Inferior parietal cortex (tissue), 1 donor: Measurements from ENCODE around the gene COPS9.
A peak's percentile ranks its signal among the peaks of the same experiment; 100 is the strongest.

Experiments used
- DNase-seq: peaks from one replicate; pipeline ENCODE4 v3.0.0-alpha.2; 2016; ENCODE audit errors: extremely low spot score

Gene COPS9

DNA sequence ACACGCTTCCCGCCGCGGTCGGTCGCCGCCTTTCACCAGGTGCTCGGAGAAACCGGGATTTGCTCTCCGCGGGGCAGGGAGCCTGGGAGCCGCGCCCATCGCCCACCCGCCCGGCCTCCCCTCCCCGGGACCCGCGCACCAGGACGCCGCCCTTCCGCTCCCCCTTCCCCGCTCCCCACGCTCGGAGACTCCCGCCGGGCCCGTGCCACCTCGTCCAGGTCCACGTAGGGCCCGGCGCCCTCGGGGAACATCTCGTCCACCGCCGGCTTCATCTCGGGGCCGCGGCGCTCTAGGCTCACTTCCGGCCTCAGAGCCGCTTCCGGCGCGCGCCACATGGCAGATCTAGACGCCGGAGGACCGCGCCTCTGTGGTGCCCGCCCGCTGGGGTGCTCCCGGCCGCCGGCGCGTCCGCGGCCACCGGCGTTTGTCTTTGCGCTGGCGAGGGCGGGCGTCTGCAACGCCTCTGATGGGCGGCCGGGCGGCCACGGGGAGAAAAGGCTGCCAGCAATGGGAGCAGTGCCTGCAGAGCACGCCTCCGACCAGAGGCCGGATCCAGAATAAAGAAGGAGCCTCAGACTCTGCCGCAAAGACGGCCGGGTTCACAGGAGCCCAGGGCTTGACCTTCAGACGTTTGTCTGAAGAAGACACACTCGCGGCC is at the start of gene COPS9:
Gene COPS9, minus strand, starts transcription at position 293 of the 658 bp plus-strand sequence. Its CDS starts 21 bp downstream, at position 272.
- DNase-seq: peak; percentile 83

DNA sequence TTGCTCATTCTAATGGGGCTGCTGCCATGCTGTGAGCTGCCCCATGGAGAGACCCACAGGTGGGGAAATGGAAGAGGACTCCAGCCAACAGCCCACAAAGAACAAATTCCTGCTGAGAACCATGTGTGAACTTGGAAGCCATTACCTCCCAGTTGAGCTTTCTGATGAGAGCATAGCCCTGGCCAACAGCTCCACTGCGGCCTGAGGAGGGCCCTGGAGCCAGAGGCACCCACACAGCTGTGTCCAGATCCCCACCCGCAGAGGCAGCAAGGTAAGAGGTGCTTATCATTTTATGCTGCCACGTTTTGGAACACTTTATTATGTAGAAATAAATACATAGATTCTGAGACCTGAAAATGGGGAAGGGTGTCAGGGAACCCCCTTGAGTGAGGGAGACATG is 48.6 kb upstream of the COPS9 start:
- DNase-seq: no peak

DNA sequence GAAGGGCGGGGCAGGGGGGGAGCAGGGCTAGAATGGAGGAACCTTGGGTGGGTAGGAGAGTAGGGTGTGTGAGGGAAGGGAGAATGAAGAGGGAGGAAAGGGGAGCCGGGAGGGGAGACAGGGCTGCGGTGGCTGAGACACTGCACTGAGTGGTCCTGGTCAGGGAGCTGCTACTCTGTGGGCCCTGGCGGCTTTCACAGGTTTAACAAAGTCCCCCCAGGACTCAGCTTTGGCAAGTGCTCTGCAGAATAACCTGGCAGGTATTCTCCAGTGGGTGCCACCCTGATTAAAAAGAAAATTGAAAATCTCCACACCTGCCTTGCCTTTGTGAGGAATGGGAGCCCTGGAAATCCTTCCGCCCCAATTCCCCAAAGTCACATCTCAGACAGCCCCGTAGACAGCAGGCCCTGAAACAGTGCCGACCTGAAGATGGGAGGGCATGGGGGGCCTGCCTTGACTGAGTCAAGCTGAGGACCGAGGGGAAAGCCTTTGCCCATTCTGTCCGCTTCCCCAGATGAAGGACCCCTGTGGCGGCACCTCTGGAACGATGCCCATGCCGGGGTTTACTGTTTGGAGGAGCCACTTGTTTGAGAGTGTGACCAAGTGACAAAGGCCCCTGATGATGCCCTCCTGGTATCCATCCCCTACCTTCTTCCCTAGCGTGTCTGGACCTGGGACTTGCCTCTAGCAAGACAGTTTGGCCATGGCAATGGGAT is 47.9 kb upstream of the COPS9 start:
- DNase-seq: no peak

DNA sequence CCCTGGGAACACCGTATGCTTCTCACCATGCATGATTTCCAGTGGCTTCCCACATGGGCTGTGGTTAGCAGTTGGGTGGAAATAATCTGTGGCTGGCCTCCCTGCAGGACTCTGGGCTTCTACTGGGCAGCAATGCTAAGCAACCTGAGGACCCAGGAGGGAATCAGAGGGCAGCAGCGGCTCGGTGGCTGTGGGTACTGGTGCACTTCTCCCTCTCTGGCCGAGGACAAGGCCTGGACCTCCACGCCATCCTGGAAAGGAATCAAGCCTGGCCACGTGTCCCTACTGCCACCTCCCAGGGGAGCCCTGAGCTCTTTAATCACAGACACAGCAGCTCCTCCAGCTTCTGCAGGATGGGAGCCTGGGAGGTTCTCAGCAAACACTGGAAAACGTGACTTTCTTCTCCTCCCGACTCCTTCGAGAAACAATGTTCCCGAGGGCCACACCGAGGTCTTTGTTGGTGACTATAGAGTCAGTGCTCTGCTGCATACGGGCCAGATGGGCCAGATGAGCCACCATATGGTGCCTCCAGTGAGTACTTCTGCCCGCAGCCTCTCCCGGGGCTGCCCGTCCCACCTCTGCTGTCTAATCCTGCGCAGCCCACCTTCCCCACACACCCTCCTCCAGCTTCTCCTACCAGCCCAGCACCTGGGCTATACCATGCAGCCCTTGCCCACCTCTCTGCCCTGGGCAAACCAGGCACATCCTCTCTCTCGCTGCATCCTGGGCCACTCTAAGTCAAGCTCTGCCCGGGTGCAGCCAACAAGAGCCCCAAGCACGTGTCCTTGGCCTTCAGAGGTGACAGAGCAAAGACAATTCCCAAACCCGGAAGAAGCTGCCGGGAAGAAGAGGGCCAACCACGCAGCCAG is 47.1 kb upstream of the COPS9 start:
- no peak for DNase-seq

DNA sequence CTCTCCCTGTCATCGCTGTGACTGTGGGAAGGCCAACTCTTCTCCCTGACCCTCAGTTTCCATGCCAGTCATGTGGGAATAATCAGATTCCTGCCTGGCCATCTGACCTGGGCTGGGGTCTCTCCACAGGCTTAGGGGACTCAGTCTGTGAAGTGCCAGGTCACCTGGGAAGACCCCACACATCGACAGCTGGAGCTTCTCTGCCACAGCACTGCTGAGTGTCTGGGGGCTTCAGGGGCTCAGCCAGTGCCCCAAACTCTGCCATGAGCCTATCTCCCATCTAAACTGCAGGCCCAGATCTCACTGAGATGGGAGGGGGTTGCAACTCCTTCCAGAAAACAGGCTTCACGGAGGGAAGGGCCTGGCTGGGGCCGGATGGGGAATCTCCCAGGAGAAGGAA is 46.4 kb upstream of the COPS9 start:
- DNase-seq: no peak

DNA sequence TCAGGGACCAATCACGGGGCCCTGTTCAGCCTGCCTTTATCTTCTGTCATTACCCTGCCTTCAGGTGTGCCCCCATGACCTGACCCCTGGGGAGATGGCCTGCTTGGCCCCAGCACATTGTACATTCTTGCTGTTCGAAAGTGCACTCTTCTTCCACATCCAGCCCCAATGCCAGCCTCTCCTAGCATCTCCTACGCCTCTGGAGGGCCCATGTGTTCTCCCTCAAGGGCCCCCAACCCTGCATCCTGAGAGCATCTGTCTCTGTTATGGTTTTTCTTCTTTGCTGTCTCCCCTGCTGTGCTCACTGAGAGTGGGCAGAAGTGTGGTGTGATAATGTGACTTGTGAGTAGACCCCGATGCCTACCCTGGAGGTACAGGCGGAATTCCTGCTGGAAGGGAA is 45.9 kb upstream of the COPS9 start:
- DNase-seq: no peak

DNA sequence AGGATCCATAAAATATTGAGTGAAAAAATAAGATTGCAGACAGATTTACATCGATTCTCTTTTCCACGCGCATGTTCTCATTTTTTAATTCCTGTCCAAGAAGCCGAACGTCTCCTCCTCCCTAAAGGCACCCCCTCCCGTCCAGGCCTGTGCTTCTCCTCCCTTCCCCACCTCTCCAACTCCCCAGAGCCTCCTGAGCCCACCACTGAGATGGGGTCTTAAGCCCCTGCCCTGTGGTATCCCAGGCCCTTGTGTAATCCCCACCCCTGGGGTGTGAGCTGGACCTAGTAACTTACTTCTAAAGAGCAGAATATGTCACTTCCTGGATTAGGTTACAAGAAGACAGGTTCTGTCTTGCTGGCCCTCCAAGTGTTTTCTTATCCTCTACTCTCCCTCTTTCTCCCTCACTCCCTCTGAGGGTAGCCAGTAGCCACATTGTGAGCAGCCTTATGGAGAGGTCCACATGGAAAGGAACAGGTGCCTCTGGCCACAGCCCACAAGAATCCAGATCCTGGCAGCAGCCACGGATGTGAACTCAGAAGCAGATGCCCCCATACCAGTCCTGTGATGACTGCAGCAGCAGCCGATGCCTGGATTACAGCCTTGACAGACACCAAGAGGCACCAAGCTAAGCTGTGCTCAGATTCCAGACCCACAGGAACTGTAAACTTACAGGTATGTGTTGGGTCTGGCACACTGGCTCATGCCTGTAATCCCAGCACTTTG is 44.0 kb upstream of the COPS9 start:
- no peak for DNase-seq

DNA sequence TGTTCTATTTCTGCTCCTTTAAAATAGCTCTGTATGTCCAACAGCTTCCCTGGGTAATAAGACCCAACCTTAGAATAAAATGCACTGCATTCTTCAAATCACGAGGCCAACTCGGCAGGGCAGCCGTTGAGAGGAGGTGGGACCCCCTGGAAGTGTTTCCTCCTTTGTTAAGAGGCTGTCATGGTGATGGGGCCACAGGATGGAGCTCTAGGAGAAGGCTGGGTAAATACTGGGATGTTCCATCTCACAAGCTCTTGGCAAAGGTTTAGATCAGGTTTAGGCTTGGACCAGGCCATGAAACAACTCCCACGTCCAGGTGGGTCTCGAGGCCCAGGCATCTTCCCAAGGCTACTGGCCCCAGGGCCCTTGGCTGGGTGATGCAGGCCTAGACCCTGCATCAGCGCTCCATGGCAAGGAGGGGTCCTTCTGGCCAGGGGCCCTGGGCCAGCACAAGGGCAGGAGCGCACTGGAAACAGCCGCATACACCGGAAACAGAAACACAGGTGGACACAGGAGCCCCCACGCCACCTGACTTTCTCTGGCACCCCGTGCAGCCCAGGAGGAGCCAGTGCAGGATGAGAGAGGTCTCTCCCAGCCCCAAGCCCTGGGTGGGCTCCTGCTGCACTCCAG is 43.2 kb upstream of the COPS9 start:
- no peak for DNase-seq

DNA sequence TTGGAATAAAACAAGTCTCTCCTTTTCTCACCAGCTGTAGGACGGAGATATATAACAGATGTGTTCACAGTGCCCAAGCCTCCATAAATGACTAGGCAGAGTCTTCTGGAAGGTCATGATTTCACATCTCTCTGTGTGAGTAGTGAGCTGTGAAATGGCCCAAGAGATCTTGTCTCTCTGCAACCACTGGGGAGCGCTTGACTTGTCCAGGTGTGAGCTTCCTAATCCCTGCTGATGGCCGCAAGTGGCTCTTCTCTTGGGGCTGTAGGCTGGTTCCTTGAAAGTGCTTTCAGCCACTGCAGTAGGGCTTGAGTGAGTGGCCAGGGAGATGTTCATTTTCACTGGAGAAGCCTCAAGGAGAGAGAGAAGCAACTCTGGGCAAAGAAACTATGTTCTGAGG is 42.5 kb upstream of the COPS9 start:
- no peak for DNase-seq

DNA sequence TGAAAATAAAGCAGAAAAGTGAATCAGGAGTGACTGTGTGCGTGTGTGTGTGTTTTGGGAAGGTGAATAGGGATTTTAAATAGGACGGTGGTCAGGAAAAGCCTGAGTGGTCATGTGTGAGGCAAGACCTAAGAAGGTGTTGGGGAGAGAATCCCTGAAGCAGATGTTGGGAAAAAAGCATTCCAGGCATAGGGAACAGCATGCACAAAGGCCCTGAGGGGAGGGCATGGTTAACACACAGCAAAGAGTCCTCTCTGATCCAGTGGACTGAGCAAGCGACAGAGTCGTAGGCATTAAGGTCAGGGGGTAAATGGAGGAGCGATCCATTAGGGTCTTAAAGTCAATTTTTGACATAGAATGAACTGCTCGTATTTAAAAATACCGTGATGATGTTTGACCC is 38.4 kb upstream of the COPS9 start:
- no peak for DNase-seq

DNA sequence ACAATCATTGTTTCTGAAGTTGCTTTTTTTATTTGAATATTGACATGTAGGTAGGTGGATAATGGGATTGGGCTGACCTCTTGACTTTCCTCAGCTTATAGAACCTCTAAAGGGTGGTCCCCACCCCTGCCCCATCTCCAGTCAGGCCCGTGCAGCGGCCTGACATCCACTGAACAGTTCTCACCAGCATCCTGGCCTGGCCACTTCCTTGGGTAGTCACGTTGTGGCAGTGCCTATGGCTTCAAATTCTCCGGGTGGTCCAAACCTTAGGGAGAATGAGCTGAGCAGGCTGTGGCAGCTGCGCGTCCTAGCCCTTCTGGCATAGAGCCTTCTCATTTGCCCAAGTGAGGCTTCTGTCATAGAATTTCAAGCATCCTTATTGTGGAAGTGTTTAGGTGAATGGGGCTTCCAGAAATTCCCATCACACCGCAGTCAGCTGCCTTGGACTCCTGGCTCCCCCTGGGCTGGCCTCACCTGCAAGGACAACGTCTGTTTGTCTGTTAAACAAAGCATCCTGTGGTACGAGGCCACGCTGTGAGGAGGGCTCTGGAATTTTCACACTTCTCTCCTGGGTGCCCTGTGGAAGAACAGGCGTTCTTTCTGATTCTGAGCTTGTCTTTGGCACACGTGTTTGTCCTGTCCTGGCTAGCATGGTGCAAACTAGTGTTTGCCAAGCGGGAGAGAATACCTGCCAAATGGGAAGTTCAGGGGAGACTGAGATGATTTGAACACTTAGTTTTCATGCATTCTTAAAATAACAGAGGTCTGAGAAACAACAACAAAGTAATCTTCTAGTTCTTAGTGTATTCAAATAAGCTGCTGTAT is 36.2 kb upstream of the COPS9 start:
- DNase-seq: no peak

DNA sequence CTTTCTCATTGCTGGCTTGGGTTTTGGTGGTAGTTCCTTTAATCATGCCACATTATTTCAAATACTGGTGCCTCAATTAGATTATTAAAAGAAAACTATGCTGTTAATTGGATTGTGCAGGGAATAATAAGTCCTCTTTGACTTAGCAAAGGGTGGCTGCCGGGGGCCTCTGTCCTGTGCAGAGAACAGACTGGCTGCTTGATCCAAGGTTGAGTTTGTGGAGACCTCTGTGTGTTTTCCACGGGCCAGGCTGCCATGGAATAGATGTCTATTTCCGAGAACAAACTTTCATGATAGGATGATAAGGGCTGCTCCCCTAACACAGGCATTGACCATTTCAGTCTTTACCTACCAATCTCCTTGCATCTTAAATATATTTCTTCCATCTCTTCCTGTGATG is 34.8 kb upstream of the COPS9 start:
- no peak for DNase-seq

DNA sequence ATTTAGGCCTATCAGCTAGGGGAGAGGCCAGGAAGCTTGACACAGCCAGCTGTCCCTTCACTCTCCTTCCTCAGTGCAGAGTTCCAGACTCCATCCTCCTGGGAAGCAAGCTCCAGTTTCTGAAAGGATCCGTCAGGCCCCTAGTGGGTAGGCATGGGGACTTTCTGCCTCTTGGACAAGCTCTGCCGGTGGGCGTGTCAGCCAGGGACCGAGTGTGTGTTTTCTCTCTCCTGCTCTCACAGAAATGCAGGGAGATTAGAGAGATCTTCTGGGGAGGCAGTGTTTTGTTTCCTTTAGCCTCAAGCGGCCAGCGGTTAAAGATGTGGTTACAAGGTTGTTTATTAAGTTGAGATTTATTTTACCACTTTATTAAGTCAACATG is 34.2 kb upstream of the COPS9 start:
- no peak for DNase-seq

DNA sequence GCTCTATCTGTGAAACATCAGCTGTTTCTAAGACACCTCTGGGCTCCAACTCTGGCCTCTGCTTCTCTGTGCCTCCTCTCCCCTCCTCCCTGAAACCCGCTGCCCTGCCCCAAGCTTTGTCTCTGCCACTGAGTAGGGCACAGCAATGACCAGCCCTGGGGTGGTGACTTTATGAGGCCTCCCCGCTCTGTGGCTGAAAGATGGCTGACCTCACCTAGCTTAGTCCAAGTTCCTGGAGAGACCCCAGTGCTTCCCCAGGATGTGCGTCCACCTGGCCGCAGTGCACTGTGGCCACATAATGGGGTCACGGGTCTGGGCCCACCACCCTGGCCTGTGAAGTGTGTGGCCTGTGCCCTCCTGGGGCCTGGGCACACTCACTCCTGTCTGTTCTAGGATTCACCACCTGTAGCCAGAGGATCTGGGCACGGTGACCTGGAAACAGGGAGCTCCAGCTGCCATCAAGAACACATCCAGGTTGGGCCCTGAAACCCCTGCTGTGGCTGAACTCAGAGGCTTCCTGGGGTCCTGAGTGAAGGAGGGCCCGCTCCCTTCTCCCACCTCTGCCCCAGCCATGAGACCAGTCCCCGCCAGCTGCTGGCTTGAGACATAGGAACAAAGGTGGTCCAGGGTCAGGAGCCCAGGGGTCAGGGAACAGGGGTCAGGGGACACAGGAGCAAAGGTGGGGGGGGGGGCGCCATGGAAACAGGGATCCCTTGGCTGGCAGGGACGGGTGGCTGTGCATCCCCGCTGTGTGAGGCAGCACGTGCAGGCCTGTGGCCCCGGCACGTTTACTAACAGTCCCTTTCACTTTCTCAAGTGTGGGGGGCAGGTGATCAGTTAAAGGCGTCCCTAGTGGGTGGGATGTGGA is 33.6 kb upstream of the COPS9 start:
- no peak for DNase-seq

DNA sequence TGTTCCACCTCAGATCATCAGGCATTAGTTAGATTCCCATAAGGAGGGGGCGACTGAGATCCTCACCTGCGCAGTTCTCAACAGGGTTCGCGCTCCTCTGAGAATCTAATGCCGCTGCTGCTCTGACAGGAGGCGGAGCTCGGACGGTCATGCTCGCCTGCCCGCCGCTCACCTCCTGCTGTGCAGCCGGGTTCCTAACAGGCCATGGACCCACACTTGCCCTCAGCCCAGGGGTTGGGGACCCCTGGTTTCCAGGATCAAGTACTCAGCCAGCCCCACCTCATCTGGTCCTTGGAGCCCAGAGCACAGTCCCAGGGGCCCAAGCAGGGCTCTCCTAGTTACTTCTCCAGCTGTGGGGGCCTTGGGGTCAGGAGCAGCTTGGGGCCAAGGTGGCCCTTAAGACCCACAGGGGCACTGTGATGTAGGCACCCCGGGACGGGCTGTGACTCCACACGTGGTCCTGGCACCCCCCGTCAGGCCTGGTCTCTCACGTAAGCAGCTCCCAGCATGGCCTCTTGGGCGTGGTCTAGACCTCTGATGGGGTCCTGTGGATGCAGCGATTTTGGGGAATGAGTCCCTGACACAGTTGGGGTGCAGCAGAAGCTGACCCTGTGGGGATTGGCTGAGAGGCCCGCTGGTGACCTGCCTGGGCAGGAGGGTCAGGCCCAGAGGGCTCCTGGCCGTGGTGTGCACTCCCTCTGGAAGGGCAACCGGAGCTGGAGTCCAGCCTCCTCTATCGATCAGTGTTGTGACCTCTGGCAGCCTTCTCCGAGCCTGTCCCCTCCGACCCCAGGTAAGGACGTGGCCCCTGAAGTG is 32.6 kb upstream of the COPS9 start:
- DNase-seq: no peak

DNA sequence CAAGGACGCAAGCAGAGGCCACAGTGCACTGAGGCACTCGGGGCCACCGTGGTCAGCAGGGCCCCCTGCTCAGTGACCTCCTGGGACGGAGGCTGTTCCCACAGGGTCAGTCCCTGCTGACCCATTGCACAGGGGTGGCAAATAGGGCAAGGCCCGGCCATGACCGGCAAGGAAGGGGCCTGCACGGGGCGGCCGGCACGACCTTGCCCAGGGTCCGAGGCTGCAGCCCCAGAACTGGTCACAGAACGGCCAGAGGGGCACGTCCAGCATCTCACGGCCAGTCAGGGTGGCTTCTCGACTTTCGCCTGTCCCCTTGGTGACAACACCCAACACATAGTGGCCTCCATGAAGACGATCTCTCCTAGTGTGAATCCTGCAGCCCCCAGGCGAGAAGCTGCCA is 31.9 kb upstream of the COPS9 start:
- DNase-seq: no peak

DNA sequence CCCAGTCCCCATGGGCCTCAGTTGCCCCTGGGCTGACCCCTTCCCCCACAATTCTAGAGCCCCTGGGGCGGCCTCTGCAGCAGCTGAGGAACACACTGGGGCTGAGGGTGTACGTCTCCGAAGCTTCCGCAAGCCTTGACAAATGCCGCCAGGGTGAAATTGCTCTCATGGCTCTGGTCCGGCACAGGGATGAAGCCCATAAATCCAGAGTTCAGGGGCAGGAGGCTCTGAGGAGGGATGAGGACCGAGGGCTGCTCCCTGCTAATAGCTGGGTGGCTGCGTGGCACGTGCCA is 31.4 kb upstream of the COPS9 start:
- no peak for DNase-seq

DNA sequence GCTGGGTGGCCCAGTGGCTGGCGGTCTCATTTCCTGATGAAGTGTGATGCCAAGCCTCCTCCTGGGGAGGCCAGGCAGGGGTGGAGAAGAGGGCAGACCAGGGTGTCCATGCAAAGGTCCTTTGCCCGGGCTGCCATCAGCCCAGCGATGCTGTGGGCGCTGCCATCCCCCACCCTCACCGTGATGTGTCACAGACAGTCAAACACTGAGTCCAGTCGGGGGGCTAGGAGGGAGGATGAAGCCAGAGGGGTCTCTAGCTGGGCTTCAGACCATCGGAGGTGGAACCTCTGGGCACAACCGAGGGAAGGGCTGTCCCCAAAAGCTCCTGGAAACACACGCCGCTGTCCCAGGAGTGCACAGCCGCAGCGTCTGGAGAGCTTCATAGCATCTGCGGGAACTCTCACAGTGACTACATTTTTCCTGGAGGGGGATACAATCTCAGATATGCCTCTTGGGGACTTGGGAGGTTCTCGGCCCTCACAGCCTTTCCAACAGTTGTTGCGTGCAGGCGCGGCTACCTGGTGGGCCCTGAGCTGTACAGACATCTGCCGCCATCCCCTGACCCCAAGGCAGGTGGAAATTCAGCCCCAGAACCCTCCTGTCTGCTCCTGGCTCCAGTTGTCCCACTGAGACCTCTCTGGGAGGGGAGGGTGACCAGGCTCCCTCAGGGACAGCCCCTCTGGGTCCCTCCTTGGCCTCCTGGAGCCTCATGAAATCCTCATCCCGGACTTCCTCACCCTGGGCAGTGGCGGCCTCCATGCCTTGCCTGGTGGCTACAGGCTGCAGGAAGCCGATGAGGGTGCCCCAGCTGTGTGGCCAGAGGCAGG is 30.9 kb upstream of the COPS9 start:
- DNase-seq: no peak
